ENCODE measurements around the gene ZMIZ1. TPM values are rescaled to one million over a fixed set of nuclear protein-coding genes. Genes with fewer than 3 reads are reported as not detected.
A peak's percentile ranks its signal among the peaks of the same experiment; 100 is the strongest.

Gene ZMIZ1
- polyA plus RNA-seq, 6 donors from 2014 or later: 0.11 to 2.9 (median 1.5) TPM

GRCh38 chr10:79320316-79320715 is 251.6 kb downstream of the ZMIZ1 start:
- H3K9me3 Mint-ChIP-seq: peaks cover 0 to 6% (median 2%) of the 10 kb centered on the region in 7 donors
- no peaks in the 10 kb centered on the region for H3K27me3 Mint-ChIP-seq
- DNase-seq: no peak
- H3K4me1 Mint-ChIP-seq: peaks cover 36 to 58% (median 45%) of the 10 kb centered on the region in 3 donors
- ATAC-seq (ENCODE audit: low read depth in 2 of 2): no peak
- H3K36me3 Mint-ChIP-seq: peaks cover 7% of the 10 kb centered on the region in 2 donors
- H3K4me3 Mint-ChIP-seq: no peak overlapping the region
- peak overlapping the region in 1 of 6 donors; percentile 56 for H3K27ac Mint-ChIP-seq

DNA sequence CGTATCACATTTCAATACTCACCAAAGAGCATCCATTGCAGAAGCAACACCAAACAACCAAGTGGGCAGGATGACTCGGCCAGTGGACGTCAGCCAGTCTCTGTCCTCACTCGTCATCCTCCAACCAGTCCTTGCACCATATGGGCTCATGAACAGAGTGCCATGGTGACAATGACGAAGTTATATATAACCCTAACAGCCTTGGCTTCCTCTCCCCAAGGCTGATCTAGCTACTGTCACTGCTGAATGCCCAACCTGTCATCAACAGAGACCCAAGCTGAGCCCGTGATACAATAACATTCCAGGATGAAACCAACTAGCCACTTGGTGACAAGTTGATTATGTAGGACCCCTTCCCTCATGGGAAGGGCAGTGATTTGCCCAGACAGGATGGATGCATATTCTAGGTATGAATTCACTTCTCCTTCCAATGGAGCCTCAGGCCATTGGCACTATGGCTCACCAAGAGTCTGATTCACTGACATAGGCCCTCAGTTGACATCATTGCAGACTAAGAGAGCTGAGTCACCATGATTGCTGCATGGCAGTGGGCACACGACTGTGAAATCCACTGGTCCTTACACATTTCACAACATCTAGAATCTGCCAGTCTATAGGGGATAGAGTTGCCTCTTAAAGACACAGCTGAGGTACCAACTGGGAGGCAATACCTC is 252.2 kb downstream of the ZMIZ1 start:
- Mint-ChIP-seq H3K27me3 (no peaks in the 10 kb centered on the region), H3K4me1 (peaks cover 36 to 53% (median 45%) of the 10 kb centered on the region in 3 donors), H3K4me3 (no peak overlapping the region), H3K36me3 (peaks cover 1 to 7% of the 10 kb centered on the region in 2 donors), H3K27ac (no peak overlapping the region), H3K9me3 (peaks cover 0 to 6% (median 2%) of the 10 kb centered on the region in 7 donors)
- DNase-seq (no peak), ATAC-seq (ENCODE audit: low read depth in 2 of 2) (no peak)

- no peak for ATAC-seq (ENCODE audit: low read depth in 2 of 2)
- Mint-ChIP-seq H3K36me3 (peaks cover 0 to 7% of the 10 kb centered on the region in 2 donors), H3K4me3 (no peak overlapping the region), H3K27me3 (no peaks in the 10 kb centered on the region), H3K27ac (no peak overlapping the region), H3K4me1 (peaks cover 36 to 51% (median 45%) of the 10 kb centered on the region in 3 donors), H3K9me3 (peaks cover 0 to 6% (median 2%) of the 10 kb centered on the region in 7 donors)
- DNase-seq: no peak
Measured at GRCh38 chr10:79321494-79321882, 252.7 kb downstream of the ZMIZ1 start.

- Mint-ChIP-seq H3K4me3 (peak overlapping the region in 1 of 8 donors; percentile 13), H3K9me3 (peaks cover 0 to 6% (median 2%) of the 10 kb centered on the region in 7 donors), H3K36me3 (peaks cover 0 to 7% of the 10 kb centered on the region in 2 donors), H3K27me3 (no peaks in the 10 kb centered on the region), H3K27ac (no peak overlapping the region), H3K4me1 (peaks cover 31 to 47% (median 40%) of the 10 kb centered on the region in 3 donors)
- ATAC-seq (ENCODE audit: low read depth in 2 of 2): no peak
- DNase-seq: no peak
Measured at GRCh38 chr10:79321951-79322350, 253.2 kb downstream of the ZMIZ1 start.

- peak; percentile 76 to 80 for ATAC-seq (ENCODE audit: low read depth in 2 of 2)
- peaks cover 0 to 7% of the 10 kb centered on the region in 2 donors for H3K36me3 Mint-ChIP-seq
- H3K9me3 Mint-ChIP-seq: peaks cover 0 to 6% (median 2%) of the 10 kb centered on the region in 7 donors
- peaks cover 22 to 37% (median 31%) of the 10 kb centered on the region in 3 donors for H3K4me1 Mint-ChIP-seq
- peak overlapping the region in 5 of 6 donors; percentile 34 to 74 (median 48) for H3K27ac Mint-ChIP-seq
- peak overlapping the region in 5 of 8 donors; percentile 1 to 68 (median 12) for H3K4me3 Mint-ChIP-seq
- peak; percentile 22 for DNase-seq
- H3K27me3 Mint-ChIP-seq: no peaks in the 10 kb centered on the region
Measured at GRCh38 chr10:79322616-79323543, 254.1 kb downstream of the ZMIZ1 start.

- H3K27ac Mint-ChIP-seq: peak overlapping the region in 4 of 6 donors; percentile 34 to 74 (median 41)
- peaks cover 0 to 6% (median 2%) of the 10 kb centered on the region in 7 donors for H3K9me3 Mint-ChIP-seq
- H3K27me3 Mint-ChIP-seq: no peaks in the 10 kb centered on the region
- DNase-seq (no peak), ATAC-seq (ENCODE audit: low read depth in 2 of 2) (no peak)
- peak overlapping the region in 3 of 8 donors; percentile 1 to 21 (median 4) for H3K4me3 Mint-ChIP-seq
- H3K36me3 Mint-ChIP-seq: peaks cover 0 to 6% of the 10 kb centered on the region in 2 donors
- peaks cover 15 to 30% (median 23%) of the 10 kb centered on the region in 3 donors for H3K4me1 Mint-ChIP-seq
Measured at GRCh38 chr10:79323602-79324001, 254.8 kb downstream of the ZMIZ1 start.

GRCh38 chr10:79324032-79324695 is 255.4 kb downstream of the ZMIZ1 start:
- Mint-ChIP-seq H3K4me1 (peaks cover 12 to 25% (median 18%) of the 10 kb centered on the region in 3 donors), H3K27ac (peak overlapping the region in 1 of 6 donors; percentile 45), H3K36me3 (peaks cover 0 to under 1% of the 10 kb centered on the region in 2 donors), H3K4me3 (no peak overlapping the region), H3K9me3 (peaks cover 0 to 3% (median 0%) of the 10 kb centered on the region in 7 donors), H3K27me3 (no peaks in the 10 kb centered on the region)
- DNase-seq: no peak
- ATAC-seq (ENCODE audit: low read depth in 2 of 2): no peak

DNA sequence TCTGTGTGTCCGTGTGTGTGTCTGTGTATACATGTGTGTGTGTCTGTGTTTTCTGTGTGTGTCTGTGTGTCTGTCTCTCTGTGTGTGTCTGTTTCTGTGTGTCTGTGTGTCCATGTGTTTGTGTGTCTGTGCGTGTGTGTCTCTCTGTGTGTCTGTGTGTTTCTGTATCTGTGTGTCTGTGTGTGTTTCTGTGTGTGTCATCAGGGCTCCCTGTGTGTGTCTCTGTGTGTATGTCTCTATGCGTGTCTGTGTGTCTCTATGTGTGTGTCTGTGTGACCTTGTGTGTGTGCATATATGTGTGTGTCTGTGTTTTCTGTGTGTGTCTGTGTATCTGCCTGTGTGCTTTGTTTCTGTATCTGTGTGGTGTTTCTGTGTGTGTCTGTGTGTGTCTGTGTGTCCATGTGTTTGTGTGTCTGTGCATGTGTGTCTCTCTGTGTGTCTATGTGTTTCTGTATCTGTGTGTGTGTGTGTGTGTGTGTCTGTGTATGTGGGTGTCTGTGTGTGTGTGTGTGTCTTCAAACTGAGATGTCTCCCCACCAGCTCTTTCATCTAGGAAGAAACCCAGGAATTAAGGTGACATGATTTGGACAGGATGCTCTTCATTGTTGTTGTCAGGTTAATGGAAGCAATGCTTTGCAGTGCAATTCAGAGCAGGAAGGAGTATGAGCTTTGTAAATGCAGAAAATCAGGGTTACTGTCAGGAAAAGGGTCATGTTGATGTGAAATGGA is 257.8 kb downstream of the ZMIZ1 start:
- ATAC-seq (ENCODE audit: low read depth in 2 of 2): no peak
- H3K36me3 Mint-ChIP-seq: no peaks in the 10 kb centered on the region
- no peak overlapping the region for H3K4me3 Mint-ChIP-seq
- H3K27me3 Mint-ChIP-seq: no peaks in the 10 kb centered on the region
- no peak for DNase-seq
- peaks cover 12 to 25% (median 15%) of the 10 kb centered on the region in 3 donors for H3K4me1 Mint-ChIP-seq
- H3K9me3 Mint-ChIP-seq: no peaks in the 10 kb centered on the region
- no peak overlapping the region for H3K27ac Mint-ChIP-seq

- Mint-ChIP-seq H3K9me3 (no peaks in the 10 kb centered on the region), H3K27me3 (no peaks in the 10 kb centered on the region), H3K4me1 (peaks cover 16 to 30% (median 21%) of the 10 kb centered on the region in 3 donors), H3K27ac (no peak overlapping the region), H3K4me3 (no peak overlapping the region), H3K36me3 (no peaks in the 10 kb centered on the region)
- ATAC-seq (ENCODE audit: low read depth in 2 of 2): no peak
- DNase-seq: no peak
Measured at GRCh38 chr10:79327090-79327457, 258.3 kb downstream of the ZMIZ1 start.

GRCh38 chr10:79328147-79328701 is 259.5 kb downstream of the ZMIZ1 start:
- H3K36me3 Mint-ChIP-seq: no peaks in the 10 kb centered on the region
- H3K9me3 Mint-ChIP-seq: no peaks in the 10 kb centered on the region
- no peaks in the 10 kb centered on the region for H3K27me3 Mint-ChIP-seq
- H3K27ac Mint-ChIP-seq: no peak overlapping the region
- H3K4me3 Mint-ChIP-seq: no peak overlapping the region
- DNase-seq: no peak
- ATAC-seq (ENCODE audit: low read depth in 2 of 2): no peak
- H3K4me1 Mint-ChIP-seq: peaks cover 11 to 20% (median 13%) of the 10 kb centered on the region in 3 donors

DNA sequence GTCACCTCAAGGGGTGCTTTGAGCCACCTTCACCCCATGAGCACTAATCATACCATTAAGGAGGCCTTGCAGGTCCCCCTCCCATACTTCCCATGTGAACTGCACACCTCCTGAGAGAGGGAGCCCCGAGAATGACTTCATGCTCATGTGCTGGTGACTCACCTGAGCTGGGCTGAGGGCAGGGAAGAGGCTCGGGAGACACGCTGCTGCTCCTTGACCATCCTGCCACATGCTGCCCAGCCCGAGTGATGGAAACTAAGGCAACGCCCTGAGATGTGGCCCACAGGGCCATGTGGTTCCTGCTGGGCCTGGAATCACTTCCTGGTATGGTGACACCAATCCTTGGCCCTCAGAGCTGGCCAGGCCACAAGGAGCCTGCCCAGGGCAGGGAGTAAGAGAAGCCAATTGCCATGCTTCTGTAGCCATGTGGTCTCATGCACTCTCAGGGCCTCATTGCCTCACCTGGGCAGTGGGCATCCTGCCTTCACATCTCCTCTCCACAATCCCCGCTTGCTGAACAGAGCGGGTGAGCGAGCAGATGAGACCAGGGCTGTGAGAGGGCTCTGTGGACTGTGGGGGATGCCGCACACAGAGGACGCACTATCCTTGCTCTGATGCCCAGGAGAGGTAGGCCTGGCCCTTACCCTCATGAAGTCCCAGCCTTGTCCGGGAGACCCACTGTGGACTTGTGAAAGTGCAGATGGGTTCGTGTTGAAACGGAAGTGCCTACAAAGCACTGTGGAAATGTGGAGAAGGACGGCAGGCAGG is 260.2 kb downstream of the ZMIZ1 start:
- ATAC-seq (ENCODE audit: low read depth in 2 of 2) (no peak), DNase-seq (no peak)
- H3K27ac Mint-ChIP-seq: peak overlapping the region in 2 of 6 donors; percentile 6 to 68
- H3K36me3 Mint-ChIP-seq: no peaks in the 10 kb centered on the region
- H3K27me3 Mint-ChIP-seq: no peaks in the 10 kb centered on the region
- no peak overlapping the region for H3K4me3 Mint-ChIP-seq
- H3K9me3 Mint-ChIP-seq: no peaks in the 10 kb centered on the region
- H3K4me1 Mint-ChIP-seq: peaks cover 7 to 13% (median 9%) of the 10 kb centered on the region in 3 donors

DNA sequence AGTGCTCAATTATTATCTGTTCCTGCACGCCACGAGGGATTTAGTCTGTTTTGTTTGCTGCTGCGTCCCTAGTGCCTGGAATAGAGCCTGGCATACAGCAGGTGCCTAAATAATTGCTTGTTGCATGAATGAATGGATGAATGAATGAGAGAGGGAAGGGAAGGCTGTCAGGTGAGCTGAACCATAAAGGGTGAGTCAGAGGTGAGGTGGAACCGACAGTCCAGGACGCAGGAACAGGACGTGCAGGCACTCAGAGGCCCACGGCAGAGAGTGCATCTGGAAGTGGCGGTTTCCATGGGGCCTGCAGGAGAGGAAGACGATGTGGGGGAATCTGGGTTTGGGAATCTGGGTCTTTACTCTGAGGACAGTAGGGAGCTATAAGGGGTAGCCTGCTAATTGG is 260.8 kb downstream of the ZMIZ1 start:
- Mint-ChIP-seq H3K9me3 (peaks cover 0 to 2% (median 0%) of the 10 kb centered on the region in 7 donors), H3K36me3 (no peaks in the 10 kb centered on the region), H3K4me3 (no peak overlapping the region), H3K27ac (peak overlapping the region in 3 of 6 donors; percentile 6 to 54 (median 44)), H3K4me1 (peaks cover 7 to 10% (median 9%) of the 10 kb centered on the region in 3 donors), H3K27me3 (no peaks in the 10 kb centered on the region)
- no peak for ATAC-seq (ENCODE audit: low read depth in 2 of 2)
- no peak for DNase-seq
